HG02885 (cell line): Measurements from ENCODE around the gene LDLRAP1.
"Not testable (repeated sequence)": the region's sequence is repeated elsewhere in the genome, so short reads cannot be mapped to it uniquely, and the experiment has no call there.

Experiments used
- ATAC-seq: cut with Tn5 transposase; IDR thresholded peaks from one replicate; pipeline ENCODE4 v1.9.1; 2021; ENCODE audit warnings: mild to moderate bottlenecking; ENCODE audit not compliant: unreplicated experiment, poor library complexity

The LDLRAP1 gene

GRCh38 chr1:25572708-25573590 is 29.5 kb downstream of the LDLRAP1 start:
- ATAC-seq = no peak

GRCh38 chr1:25573591-25573930 is 30.2 kb downstream of the LDLRAP1 start:
- no peak for ATAC-seq

GRCh38 chr1:25573961-25574360 is 30.6 kb downstream of the LDLRAP1 start:
- ATAC-seq = no peak

DNA sequence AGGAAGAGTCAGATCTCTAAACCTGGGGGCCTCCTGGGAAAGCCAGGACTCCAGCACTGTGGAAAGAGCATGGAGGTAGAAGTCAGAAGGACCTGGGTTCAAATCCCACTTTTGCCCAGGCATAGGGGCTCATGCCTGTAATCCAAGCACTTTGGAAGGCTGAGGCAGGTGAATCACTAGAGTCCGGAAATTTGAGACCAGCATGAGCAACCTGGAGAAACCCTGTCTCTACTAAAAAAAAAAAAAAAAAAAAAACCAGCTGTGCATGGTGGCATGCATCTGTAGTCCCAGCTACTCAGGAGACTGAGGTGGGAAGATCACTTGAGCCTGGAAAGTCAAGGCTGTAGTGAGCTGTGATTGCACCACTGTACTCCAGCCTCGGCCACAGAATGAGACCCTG is 31.8 kb downstream of the LDLRAP1 start:
- ATAC-seq = no peak

GRCh38 chr1:25576459-25577133 is 33.2 kb downstream of the LDLRAP1 start:
- ATAC-seq = no peak

- no peak for ATAC-seq
These were observed 33.9 kb downstream of the LDLRAP1 start for GRCh38 chr1:25577134-25577920.

- no peak for ATAC-seq
These were observed 36.2 kb downstream of the LDLRAP1 start for GRCh38 chr1:25579292-25580252.

- ATAC-seq = no peak
These were observed 37.5 kb downstream of the LDLRAP1 start for GRCh38 chr1:25580927-25581326.

GRCh38 chr1:25581764-25582163 is 38.4 kb downstream of the LDLRAP1 start:
- no peak for ATAC-seq

GRCh38 chr1:25583519-25584370 is 40.3 kb downstream of the LDLRAP1 start:
- no peak for ATAC-seq

GRCh38 chr1:25586181-25586588 is 42.8 kb downstream of the LDLRAP1 start:
- ATAC-seq = no peak

DNA sequence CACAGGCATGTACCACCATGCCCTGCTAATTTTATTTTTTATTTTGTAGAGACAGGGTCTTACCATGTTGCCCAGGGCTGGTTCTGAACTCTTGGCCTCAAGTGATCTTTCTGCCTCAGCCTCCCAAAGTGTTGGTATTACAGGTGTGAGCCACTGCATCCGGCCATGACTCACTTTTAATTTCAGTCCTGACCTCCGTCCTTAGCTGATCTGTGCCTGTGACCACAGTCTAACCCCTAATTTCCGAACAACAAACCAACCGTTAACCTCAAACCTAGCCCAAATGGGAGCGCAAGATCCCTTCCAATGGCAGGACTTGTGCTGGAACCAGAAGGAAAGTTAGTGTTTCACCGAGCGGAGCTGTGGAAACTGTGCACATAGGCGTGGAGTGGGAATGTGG is 43.9 kb downstream of the LDLRAP1 start:
- no peak for ATAC-seq

DNA sequence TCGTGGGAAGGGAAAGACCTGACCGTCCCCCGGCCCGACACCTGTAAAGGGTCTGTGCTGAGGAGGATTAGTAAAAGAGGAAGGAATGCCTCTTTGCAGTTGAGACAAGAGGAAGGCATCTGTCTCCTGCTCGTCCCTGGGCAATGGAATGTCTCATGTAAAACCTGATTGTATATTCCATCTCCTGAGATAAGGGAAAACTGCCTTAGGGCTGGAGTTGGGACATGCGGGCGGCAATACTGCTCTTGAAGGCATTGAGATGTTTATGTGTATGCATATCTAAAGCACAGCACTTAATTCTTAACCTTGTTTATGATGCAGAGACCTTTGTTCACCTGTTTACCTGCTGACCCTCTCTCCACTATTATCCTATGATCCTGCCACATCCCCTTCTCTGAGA is 44.8 kb downstream of the LDLRAP1 start:
- not testable (repeated sequence) for ATAC-seq

DNA sequence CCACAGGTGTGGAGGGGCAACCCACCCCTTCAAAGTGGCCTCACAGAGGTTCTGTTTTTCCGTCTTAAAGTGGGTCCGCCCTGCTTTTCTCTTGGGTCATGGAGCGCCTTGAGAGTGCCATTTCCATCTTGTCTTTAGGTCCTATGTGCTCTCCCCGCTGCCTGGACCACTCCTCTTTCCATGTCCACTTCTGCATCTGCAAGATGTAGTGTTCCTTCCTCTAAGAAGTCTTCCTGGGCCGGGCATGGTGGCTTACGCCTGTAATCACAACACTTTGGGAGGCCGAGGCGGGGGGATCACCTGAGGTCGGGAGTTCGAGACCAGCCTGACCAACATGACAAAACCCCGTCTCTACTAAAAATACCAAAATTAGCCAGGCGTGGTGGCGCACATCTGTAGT is 45.4 kb downstream of the LDLRAP1 start:
- not testable (repeated sequence) for ATAC-seq

DNA sequence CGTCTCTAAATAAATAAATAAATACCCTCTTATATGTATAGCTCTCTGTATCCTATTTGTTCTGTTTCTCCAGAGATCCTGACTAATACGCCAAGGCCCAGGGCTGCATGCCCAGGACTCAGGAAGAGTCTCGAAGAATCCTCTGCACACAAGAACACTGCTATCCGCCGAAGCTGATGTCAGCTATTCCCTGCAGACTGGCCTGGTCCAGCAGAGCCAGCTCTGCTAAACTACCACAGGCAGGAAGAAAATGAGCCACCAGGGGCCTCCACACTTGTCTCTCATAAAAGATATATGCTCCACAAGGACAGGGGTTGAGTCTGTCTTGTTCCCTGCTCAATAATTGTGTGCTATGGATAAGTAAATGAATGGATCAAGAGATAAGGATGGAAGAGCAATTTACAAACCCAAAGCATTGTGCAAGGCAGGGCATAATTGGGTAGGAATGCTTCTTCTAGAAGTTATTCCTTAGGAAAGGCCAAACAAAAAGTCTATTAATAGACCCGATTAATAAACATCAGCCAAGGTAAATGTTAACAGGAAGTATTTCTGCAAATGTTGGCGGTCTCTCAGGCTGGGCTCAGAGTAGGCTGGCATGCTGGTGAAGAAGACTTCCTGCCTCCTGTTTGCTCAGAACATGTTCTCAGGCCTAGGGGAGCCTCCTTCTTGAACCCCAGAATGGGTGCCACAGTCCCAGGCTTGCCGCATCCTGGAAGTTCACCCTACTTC is 46.9 kb downstream of the LDLRAP1 start:
- ATAC-seq = no peak

GRCh38 chr1:25593861-25594260 is 50.5 kb downstream of the LDLRAP1 start:
- no peak for ATAC-seq

DNA sequence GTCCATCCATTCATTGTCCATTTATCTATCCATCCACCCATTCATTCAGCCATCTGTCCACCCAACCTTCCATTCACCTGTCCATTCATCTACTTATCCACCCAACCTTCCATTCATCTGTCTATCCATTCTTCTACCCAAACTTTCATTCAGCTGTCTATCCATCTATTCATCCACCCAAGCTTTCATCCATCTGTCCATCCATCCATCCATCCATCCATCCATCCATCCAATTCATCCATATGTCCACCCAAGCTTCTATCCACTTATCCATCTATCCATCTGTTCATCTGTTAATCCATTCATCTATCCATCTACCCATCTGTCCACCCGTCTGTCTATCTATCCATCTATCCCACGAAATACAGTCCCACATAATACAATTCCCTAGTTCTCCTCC is 51.6 kb downstream of the LDLRAP1 start:
- no peak for ATAC-seq

GRCh38 chr1:25596641-25597040 is 53.2 kb downstream of the LDLRAP1 start:
- ATAC-seq = not testable (repeated sequence)
